HCT116 (cell line): Measurements from ENCODE around the gene ERAL1. TPM values are rescaled to one million over a fixed set of nuclear protein-coding genes. Genes with fewer than 3 reads are reported as not detected.

Experiments
- ATAC-seq: fragments of 200-7000 bp; cut with Tn5 transposase; 2 replicates; pipeline ENCODE4 v1.9.1; 2020; ENCODE audit warnings: mild to moderate bottlenecking, moderate library complexity
- BruUV-seq: library from RNA; stranded (reverse); fragments of 400-500 nt; replicated peaks from 2 replicates; lab custom pipeline; 2021; lab: Mats Ljungman, UMichigan
- CTCF ChIA-PET: fragments of 300-600 bp; sonication (Branson Sonifier 250); formaldehyde crosslinking; loops from one replicate; lab custom pipeline; 2021; ENCODE audit warnings: antibody characterized with exemption; lab: Charles Lee
- POLR2A ChIA-PET: fragments of 300-600, 350-600 bp; sonication (Branson Sonifier 250); formaldehyde crosslinking; loops from one replicate; lab custom pipeline; 2021; ENCODE audit warnings: antibody characterized with exemption; lab: Charles Lee
- RAD21 ChIA-PET, 2 experiments: fragments of 300-600 bp; sonication (Branson Sonifier 250); formaldehyde crosslinking; loops; one replicate each; lab custom pipeline; 2023; ENCODE audit warnings: low total read pairs in 2 of 2; ENCODE audit not compliant: uncharacterized antibody in 2 of 2, unreplicated experiment in 2 of 2, low non-redundant PET in 1 of 2; lab: Charles Lee
- DNase-seq: peaks from one replicate; pipeline ENCODE4 v3.0.0-alpha.2; 2010; ENCODE audit warnings: low read depth, low spot score
- H2AFZ ChIP-seq: fragments of 200-600 bp; shearing (Covaris generic), sonication (generic); 2 replicates; pipeline ENCODE4 v1.6.1; 2017; ENCODE audit warnings: low read depth, mixed run types, mixed read lengths, antibody characterized with exemption, low read length; ENCODE audit not compliant: poor library complexity, severe bottlenecking
- H3K27ac ChIP-seq: 2 replicates; pipeline ENCODE4 v1.5.1; 2012; ENCODE audit warnings: low read depth, low read length
- H3K27me3 ChIP-seq: fragments of 200-600 bp; sonication (generic); 2 replicates; pipeline ENCODE4 v1.6.1; 2016; ENCODE audit warnings: mixed run types, low read length, mixed read lengths; ENCODE audit not compliant: insufficient read depth
- H3K36me3 ChIP-seq, 2 experiments: fragments of 200-500 bp in 1 of 2; fragments of 200-600 bp in 1 of 2; sonication (Bioruptor generic) in 1 of 2; sonication (generic) in 1 of 2; 2 replicates each; pipeline versions ENCODE4 v1.5.1 to v1.6.1; 2014 to 2016; ENCODE audit warnings: low read length in 2 of 2, inconsistent platforms in 1 of 2, mixed read lengths in 1 of 2, mixed run types in 1 of 2; ENCODE audit not compliant: insufficient read depth in 2 of 2, control insufficient read depth in 1 of 2
- H3K4me1 ChIP-seq, 2 experiments: fragments of 200-600 bp in 1 of 2; sonication (generic) in 1 of 2; 2 replicates each; pipeline versions ENCODE4 v1.5.1 to v1.6.1; 2012 to 2017; ENCODE audit warnings: low read length in 2 of 2, inconsistent platforms in 1 of 2, mild to moderate bottlenecking in 1 of 2, mixed read lengths in 1 of 2, mixed run types in 1 of 2, moderate library complexity in 1 of 2; ENCODE audit not compliant: insufficient read depth in 2 of 2, control insufficient read depth in 1 of 2
- H3K4me2 ChIP-seq: fragments of 200-600 bp; sonication (generic); 2 replicates; pipeline ENCODE4 v1.6.1; 2017; ENCODE audit warnings: mixed run types, low read length, mixed read lengths
- H3K4me3 ChIP-seq, 2 experiments: fragments of 200-600 bp in 1 of 2; sonication (generic) in 1 of 2; replicated peaks in 1 of 2; 2 replicates each; pipeline ENCODE4 v1.5.1; 2011 to 2016; ENCODE audit warnings: low read length in 2 of 2, control low read depth in 1 of 2, low read depth in 1 of 2, mild to moderate bottlenecking in 1 of 2, mixed read lengths in 1 of 2, mixed run types in 1 of 2
- H3K79me2 ChIP-seq: fragments of 200-600 bp; sonication (generic); 2 replicates; pipeline ENCODE4 v1.6.1; 2017; ENCODE audit warnings: mild to moderate bottlenecking, mixed run types, low read length, moderate library complexity, mixed read lengths; ENCODE audit not compliant: insufficient read depth
- H3K9ac ChIP-seq: fragments of 200-600 bp; sonication (generic); 2 replicates; pipeline ENCODE4 v1.6.1; 2016; ENCODE audit warnings: low read length, mixed read lengths
- H3K9me2 ChIP-seq: fragments of 200-600 bp; sonication (generic), shearing (Covaris generic); 2 replicates; pipeline ENCODE4 v1.6.1; 2017; ENCODE audit warnings: mixed run types, mild to moderate bottlenecking, moderate library complexity; ENCODE audit not compliant: insufficient read depth
- H3K9me3 ChIP-seq, 2 experiments: fragments of 200-500 bp in 1 of 2; fragments of 200-600 bp in 1 of 2; sonication (Bioruptor generic) in 1 of 2; sonication (generic) in 1 of 2; 2 replicates each; pipeline ENCODE4 v1.6.1; 2014 to 2017; ENCODE audit warnings: low read length in 2 of 2, mixed read lengths in 2 of 2, inconsistent platforms in 1 of 2, low read depth in 1 of 2, mild to moderate bottlenecking in 1 of 2, mixed run types in 1 of 2, moderate library complexity in 1 of 2; ENCODE audit not compliant: control insufficient read depth in 1 of 2, insufficient read depth in 1 of 2
- H4K20me1 ChIP-seq: fragments of 200-600 bp; sonication (generic), shearing (Covaris generic); 2 replicates; pipeline ENCODE4 v1.6.1; 2017; ENCODE audit warnings: mixed run types, mild to moderate bottlenecking, moderate library complexity; ENCODE audit not compliant: insufficient read depth
- EGR1 ChIP-seq: IDR thresholded peaks from 2 replicates; pipeline ENCODE4 v1.6.1; 2012; ENCODE audit warnings: low read depth
- EZH2phosphoT487 ChIP-seq: fragments of 200-600 bp; IDR thresholded peaks from 2 replicates; pipeline ENCODE4 v1.6.1; 2018; ENCODE audit warnings: antibody characterized with exemption, borderline replicate concordance
- POLR2A ChIP-seq: IDR thresholded peaks from 2 replicates; pipeline ENCODE4 v1.7.0; 2011; ENCODE audit warnings: borderline replicate concordance; ENCODE audit not compliant: insufficient read depth, insufficient read length; ENCODE audit errors: extremely low read depth
- POLR2AphosphoS5 ChIP-seq: IDR thresholded peaks from 2 replicates; pipeline ENCODE4 v1.6.1; 2011; ENCODE audit warnings: mild to moderate bottlenecking, low read depth, low read length, moderate library complexity
- RAD21 ChIP-seq: IDR thresholded peaks from 2 replicates; pipeline ENCODE4 v1.6.1; 2012; ENCODE audit warnings: low read depth, mild to moderate bottlenecking
- SP1 ChIP-seq: IDR thresholded peaks from 2 replicates; pipeline ENCODE4 v1.6.1; 2012; ENCODE audit warnings: low read depth
- SRF ChIP-seq: IDR thresholded peaks from 2 replicates; pipeline ENCODE4 v1.6.1; 2012; ENCODE audit warnings: low read depth
- YY1 ChIP-seq: IDR thresholded peaks from 2 replicates; pipeline ENCODE4 v1.6.1; 2011; ENCODE audit warnings: low read length, low read depth, moderate library complexity, mild to moderate bottlenecking; ENCODE audit not compliant: insufficient replicate concordance; ENCODE audit errors: extremely low read depth
- ZFX ChIP-seq: fragments of 450-650 bp; IDR thresholded peaks from 2 replicates; pipeline ENCODE4 v1.6.1; 2017
- ZNF274 ChIP-seq: fragments of 200-500 bp; sonication (Bioruptor generic); IDR thresholded peaks from 2 replicates; pipeline ENCODE4 v1.6.1; 2014; ENCODE audit warnings: mild to moderate bottlenecking, low read depth, low read length, inconsistent platforms
- intact Hi-C: fragments of 100-400 bp; cut with micrococcal nuclease; formaldehyde crosslinking; loops from 2 replicates; pipeline ENCODE4 v1.10.0; 2022
- total RNA-seq: library from RNA; stranded (reverse); gene quantifications from one replicate; pipeline ENCODE4 v1.2.1, GENCODE V29; 2021; ENCODE audit not compliant: unreplicated experiment
- TF ChIP-seq, protein P1 (sequence below): IDR thresholded peaks from 2 replicates; pipeline ENCODE4 v1.6.1; 2011; ENCODE audit warnings: mild to moderate bottlenecking, low read length, moderate library complexity; ENCODE audit not compliant: insufficient replicate concordance; ENCODE audit errors: extremely low read depth
- TF ChIP-seq, protein P2 (sequence below): IDR thresholded peaks from 2 replicates; pipeline ENCODE4 v1.6.1; 2012

ERAL1 gene
- total RNA-seq, 1 experiment from 2014 or later = 52.0 TPM

DNA sequence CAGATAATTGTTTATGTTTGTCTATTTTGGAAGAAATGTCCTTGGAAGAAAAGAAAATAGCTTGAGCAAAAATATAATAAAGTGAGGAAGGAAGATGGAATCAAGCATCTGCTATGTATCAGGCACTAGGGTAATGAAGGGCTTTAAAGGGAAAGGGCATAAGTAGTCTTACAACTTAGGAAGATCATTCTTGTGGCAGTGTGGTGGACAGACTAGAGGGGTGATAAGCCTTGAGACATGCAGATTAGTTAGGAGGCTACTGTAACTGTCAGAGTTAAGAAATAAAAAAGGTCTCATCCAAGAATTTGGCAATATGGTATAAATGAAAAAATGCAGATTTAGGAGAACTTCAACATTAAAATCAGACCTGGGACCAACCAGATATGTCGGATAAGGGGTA is 27.1 kb upstream of the ERAL1 start:
- POLR2A ChIA-PET = interaction anchor here (1.3 kb wide), 1 partner anchor 14 kb away, joined by 5 read pairs; the partner anchor contains the start of gene FAM222B

DNA sequence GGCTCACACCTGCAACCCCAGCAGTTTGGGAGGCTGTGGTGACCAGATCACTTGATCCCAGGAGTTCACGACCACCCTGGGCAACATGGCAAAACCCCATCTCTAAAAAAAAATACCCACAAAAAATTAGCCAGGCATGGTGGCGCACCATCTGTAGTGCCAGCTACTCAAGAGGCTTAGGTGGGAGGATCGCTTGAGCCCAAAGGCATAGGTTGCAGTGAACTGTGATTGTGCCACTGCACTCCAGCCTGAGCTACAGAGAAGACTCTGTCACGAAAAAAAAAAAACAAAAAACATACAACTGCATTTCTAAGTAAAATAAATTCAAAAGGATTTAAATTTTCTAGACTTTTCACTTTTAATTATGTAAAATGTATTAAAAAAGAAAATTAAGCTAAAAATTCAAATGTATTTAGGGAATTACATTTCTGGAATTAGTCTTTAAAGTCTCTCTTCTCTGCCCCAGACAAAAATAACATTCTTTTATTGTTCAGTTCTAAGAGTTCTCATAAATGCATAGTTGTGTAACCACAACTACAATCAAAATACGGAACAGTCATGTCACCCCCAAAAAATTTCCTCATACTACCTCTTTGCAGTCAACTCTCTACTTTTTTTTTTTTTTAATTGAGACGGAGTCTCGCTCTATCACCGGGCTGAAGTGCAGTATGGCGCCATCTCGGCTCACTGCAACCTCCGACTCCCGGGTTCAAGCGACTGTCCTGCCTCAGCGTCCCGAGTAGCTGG is 26.3 kb upstream of the ERAL1 start:
- POLR2A ChIA-PET = no interaction called here
- DNase-seq (no peak), ATAC-seq (no peak)
- RAD21 ChIA-PET = no interaction called here
- H3K36me3 ChIP-seq = no peaks in the 10 kb centered on the region; a peak in 1 of 4 replicates
- no peaks in the 10 kb centered on the region for H3K9me3 ChIP-seq
- H3K9ac ChIP-seq = no peak overlapping the region
- H3K27me3 ChIP-seq = no peaks in the 10 kb centered on the region
- H3K27ac ChIP-seq = no peak overlapping the region
- no peak overlapping the region for H3K4me2 ChIP-seq
- TF ChIP-seq RAD21 (no peak), SP1 (no peak), EZH2phosphoT487 (no peak), YY1 (no peak), SRF (no peak), EGR1 (no peak), ZFX (no peak), POLR2A (no peak)
- TF ChIP-seq, protein P1, sequence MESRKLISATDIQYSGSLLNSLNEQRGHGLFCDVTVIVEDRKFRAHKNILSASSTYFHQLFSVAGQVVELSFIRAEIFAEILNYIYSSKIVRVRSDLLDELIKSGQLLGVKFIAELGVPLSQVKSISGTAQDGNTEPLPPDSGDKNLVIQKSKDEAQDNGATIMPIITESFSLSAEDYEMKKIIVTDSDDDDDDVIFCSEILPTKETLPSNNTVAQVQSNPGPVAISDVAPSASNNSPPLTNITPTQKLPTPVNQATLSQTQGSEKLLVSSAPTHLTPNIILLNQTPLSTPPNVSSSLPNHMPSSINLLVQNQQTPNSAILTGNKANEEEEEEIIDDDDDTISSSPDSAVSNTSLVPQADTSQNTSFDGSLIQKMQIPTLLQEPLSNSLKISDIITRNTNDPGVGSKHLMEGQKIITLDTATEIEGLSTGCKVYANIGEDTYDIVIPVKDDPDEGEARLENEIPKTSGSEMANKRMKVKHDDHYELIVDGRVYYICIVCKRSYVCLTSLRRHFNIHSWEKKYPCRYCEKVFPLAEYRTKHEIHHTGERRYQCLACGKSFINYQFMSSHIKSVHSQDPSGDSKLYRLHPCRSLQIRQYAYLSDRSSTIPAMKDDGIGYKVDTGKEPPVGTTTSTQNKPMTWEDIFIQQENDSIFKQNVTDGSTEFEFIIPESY = no peak
- H2AFZ ChIP-seq = no peak overlapping the region
- intact Hi-C loops = no loop called here
- peaks cover 36% of the 10 kb centered on the region for H3K79me2 ChIP-seq
- BruUV-seq = no TSS peak
- CTCF ChIA-PET = interaction anchor here (1.0 kb wide), 1 partner anchor 65 kb away, joined by 3 read pairs; no protein-coding TSS in a partner anchor
- H4K20me1 ChIP-seq = no peaks in the 10 kb centered on the region
- no peaks in the 10 kb centered on the region for H3K9me2 ChIP-seq
- 0 out of 4 replicates have a peak, but pooled peaks cover 0 to 2% of the 10 kb centered on the region in 2 experiments for H3K4me1 ChIP-seq
- no peak overlapping the region for H3K4me3 ChIP-seq

More for the DNA sequence above, 27.1 kb upstream of the ERAL1 start:
- ATAC-seq (no peak), DNase-seq (no peak)
- Histone ChIP-seq H3K9me3 (no peaks in the 10 kb centered on the region), H4K20me1 (no peaks in the 10 kb centered on the region)
- CTCF ChIA-PET = interaction anchor here (1.0 kb wide), 1 partner anchor 64 kb away, joined by 3 read pairs; no protein-coding TSS in a partner anchor
- TF ChIP-seq ZNF274 (no peak), SRF (no peak), POLR2AphosphoS5 (no peak)
- TF ChIP-seq, protein P2, sequence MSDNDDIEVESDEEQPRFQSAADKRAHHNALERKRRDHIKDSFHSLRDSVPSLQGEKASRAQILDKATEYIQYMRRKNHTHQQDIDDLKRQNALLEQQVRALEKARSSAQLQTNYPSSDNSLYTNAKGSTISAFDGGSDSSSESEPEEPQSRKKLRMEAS = no peak
- TF ChIP-seq, all 23 proteins: peak for 0
- RAD21 ChIA-PET = no interaction called here
- H3K4me2 ChIP-seq = no peak overlapping the region
- no peak overlapping the region for H3K4me3 ChIP-seq
- intact Hi-C loops = no loop called here
- H3K79me2 ChIP-seq = peaks cover 39% of the 10 kb centered on the region
- no peaks in the 10 kb centered on the region; a peak in 1 of 4 replicates for H3K36me3 ChIP-seq
- no peaks in the 10 kb centered on the region for H3K27me3 ChIP-seq
- no TSS peak for BruUV-seq
- no peak overlapping the region for H3K27ac ChIP-seq
- 0 out of 4 replicates have a peak, but pooled peaks cover 0 to 2% of the 10 kb centered on the region in 2 experiments for H3K4me1 ChIP-seq
- H3K9ac ChIP-seq = no peak overlapping the region
- no peak overlapping the region for H2AFZ ChIP-seq
- no peaks in the 10 kb centered on the region for H3K9me2 ChIP-seq
